Measurements from ENCODE around the gene MPPED2.

GRCh38 chr11:30497600-30497999 lies 88.6 kb downstream of the MPPED2 start:
- TF ChIP-seq POLR2A (IDR thresholded peaks at IDR 0.05) (no peak), CTCF (IDR thresholded peaks at IDR 0.05) (no peak)
